Measurements from ENCODE around the gene ARL5A.

- TF ChIP-seq CTCF (conservative IDR thresholded peaks at IDR 0.05; ENCODE audit: low read depth, low read length), result no peak
- TF ChIP-seq POLR2A (IDR thresholded peaks at IDR 0.05; ENCODE audit: low read depth, low read length), result no peak
- no peak for TF ChIP-seq RFX5 (IDR thresholded peaks at IDR 0.05; ENCODE audit: low read depth, low read length)
- TF ChIP-seq, protein P1, sequence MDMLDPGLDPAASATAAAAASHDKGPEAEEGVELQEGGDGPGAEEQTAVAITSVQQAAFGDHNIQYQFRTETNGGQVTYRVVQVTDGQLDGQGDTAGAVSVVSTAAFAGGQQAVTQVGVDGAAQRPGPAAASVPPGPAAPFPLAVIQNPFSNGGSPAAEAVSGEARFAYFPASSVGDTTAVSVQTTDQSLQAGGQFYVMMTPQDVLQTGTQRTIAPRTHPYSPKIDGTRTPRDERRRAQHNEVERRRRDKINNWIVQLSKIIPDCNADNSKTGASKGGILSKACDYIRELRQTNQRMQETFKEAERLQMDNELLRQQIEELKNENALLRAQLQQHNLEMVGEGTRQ (IDR thresholded peaks at IDR 0.05; ENCODE audit: low read depth, low read length), result no peak
Measured at GRCh38 chr2:151775057-151775740, 53.0 kb downstream of the ARL5A start.

All from IMR-90 (cell line).